VCaP (cell line): ENCODE measurements around the gene CFL2.
A peak's percentile ranks its signal among the peaks of the same experiment; 100 is the strongest.

Experiments used
- H3K27ac ChIP-seq: fragments of 450-650 bp; 2 replicates; pipeline ENCODE4 v1.5.1; 2017
- CTCF ChIP-seq: fragments of 450-650 bp; conservative IDR thresholded peaks from 2 replicates; pipeline ENCODE4 v1.5.1; 2017; ENCODE audit warnings: mild to moderate bottlenecking, moderate library complexity

The CFL2 gene

GRCh38 chr14:34718750-34719304 lies 4.4 kb upstream of the CFL2 start:
- TF ChIP-seq CTCF, result no peak
- H3K27ac ChIP-seq, result no peak overlapping the region

GRCh38 chr14:34715127-34715863 lies 902 bp upstream of the CFL2 start:
- H3K27ac ChIP-seq, result peak overlapping the region; percentile 90

GRCh38 chr14:34713681-34714319 lies 593 bp downstream of the CFL2 start:
- H3K27ac ChIP-seq, result peak overlapping the region; percentile 90
- no peak for TF ChIP-seq CTCF

More at GRCh38 chr14:34715127-34715863, 902 bp upstream of the CFL2 start:
- TF ChIP-seq CTCF, result no peak

GRCh38 chr14:34713122-34713680 lies 1.2 kb downstream of the CFL2 start:
- peak overlapping the region; percentile 90 for H3K27ac ChIP-seq
- TF ChIP-seq CTCF, result no peak

GRCh38 chr14:34711796-34712712 lies 2.3 kb downstream of the CFL2 start:
- no peak overlapping the region for H3K27ac ChIP-seq
- TF ChIP-seq CTCF, result no peak

- no peak for TF ChIP-seq CTCF
- no peak overlapping the region for H3K27ac ChIP-seq
Observed at GRCh38 chr14:34711169-34711568, 3.2 kb downstream of the CFL2 start.
